ENCODE results near the gene PRKCH.
A peak's percentile ranks its signal among the peaks of the same experiment; 100 is the strongest.
"Not testable (repeated sequence)": the region's sequence is repeated elsewhere in the genome, so short reads cannot be mapped to it uniquely, and the experiment has no call there.

Gene PRKCH

DNA sequence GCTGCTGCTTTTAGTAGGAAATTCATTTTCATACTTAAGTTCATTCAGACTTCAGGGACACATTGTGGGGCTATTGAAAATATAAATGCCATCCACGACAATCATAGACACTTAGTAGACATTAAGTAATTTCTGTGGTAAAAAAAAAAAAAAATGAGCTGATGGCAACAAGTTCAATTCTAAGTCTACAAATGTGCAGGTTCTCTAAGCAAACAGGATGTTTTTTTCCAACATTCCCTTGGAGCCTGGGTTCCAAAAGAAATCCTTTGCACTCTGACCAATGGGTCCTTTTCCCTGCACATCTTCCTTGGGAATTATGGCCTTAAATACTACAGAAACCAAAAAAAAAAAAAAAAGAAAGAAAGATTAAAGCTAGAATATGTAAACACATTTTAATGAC, 198.4 kb downstream of the PRKCH start:
- DNase-seq, result no peak

DNA sequence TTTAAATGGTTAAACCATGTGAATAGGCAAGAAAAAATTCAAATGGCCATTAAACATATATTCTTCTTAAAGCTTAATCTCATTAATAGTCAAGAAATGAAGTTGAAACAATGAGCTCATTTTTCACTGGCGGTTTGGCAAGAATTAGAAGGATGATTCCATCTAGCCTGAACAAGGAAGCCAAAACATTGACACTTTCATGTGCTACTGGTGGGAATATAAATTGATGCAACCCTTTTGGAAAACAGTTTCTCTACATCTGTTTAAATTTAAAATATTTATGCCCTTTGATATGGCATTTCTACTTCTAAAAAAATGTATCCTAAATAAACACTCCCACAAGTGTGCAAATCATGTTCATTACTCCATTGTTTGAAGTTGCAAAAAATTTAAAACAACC, 199.2 kb downstream of the PRKCH start:
- no peak for DNase-seq

- no peak for DNase-seq
These were observed 200.4 kb downstream of the PRKCH start for GRCh38 chr14:61521773-61522172.

DNA sequence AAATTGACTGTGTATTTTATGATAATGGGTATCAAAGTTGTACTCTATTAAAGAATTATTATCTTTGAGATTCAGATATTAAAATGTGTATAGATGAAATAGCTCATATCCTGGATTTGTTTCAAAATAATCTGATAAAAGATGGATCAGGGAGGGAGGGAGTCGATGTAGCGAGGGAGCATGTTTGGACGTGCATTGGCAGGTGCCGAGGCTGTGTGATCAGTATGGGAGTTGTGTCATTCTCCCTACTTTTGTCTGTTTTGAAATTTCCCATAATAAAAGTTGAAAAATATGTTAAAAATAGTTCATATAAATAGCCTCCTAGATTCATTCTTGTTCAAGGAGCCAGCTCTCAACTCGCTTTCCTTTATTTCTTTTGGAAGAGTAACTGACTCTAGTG, 202.4 kb downstream of the PRKCH start:
- no peak for DNase-seq

GRCh38 chr14:61524211-61524806, 202.9 kb downstream of the PRKCH start:
- peak; percentile 11 for DNase-seq

GRCh38 chr14:61524936-61525292, 203.5 kb downstream of the PRKCH start:
- DNase-seq, result no peak

GRCh38 chr14:61525293-61526011, 204.1 kb downstream of the PRKCH start:
- no peak for DNase-seq

GRCh38 chr14:61526405-61527312, 205.3 kb downstream of the PRKCH start:
- peak; percentile 17 for DNase-seq

DNA sequence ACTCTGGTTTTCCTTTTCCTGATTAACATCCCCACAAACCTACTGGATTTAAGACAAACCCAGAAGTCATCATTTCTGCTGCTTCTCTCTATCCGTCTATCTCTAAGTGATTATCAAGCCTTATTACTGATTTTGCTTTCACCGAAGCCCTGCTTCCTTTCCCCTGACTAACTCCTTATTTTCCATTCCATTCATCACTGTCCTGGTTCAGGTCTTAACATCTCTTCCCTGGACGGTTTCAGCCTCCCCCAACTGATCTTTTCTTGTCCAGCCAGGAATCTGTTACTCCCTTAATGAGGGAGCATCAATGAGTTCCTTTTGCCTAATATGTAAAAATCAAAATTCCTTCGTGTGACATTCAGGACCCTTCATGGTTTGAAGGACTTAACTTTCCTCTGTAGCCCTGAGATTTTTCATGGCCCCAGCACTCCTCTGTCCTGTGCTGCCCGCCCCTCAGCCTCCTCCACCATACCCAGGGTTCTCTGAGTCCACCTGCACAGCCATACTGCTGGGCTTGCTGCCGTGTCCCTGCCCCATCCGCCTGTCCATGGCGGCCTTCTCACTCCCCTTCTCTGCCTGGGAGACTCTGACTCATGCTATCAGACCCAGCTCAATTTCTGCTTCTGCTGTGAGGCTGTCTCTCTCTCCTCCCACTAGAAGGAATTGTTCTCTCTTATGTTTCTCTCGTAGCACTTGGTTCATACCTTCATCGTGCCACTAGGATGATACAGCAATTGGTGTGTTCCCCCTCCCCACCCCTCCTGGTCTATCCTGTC, 206.1 kb downstream of the PRKCH start:
- peak; percentile 45 for DNase-seq

DNA sequence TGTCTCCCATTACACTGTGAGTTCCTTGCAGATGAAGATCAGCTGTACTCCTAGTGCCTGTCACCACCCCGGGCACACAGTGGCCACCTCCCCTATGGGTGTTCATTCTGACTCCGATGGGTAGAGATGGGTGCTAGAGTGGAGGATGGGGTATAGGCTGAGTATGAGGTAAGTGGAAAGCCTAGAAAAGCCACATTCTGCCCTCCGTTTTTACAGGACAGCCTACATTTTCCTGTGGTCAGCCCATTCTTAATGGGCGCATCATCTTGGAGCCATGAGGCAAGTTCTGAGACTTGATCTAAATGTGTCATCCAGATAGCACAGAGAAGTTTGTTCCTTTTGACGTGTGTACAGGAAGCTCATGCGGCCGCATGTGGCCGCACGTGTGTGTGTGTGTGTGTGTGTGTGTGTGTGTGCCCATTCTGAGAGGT, 207.2 kb downstream of the PRKCH start:
- no peak for DNase-seq

- DNase-seq, result not testable (repeated sequence)
These were observed 208.0 kb downstream of the PRKCH start for GRCh38 chr14:61529360-61529759.

GRCh38 chr14:61530296-61530695, 208.9 kb downstream of the PRKCH start:
- no peak for DNase-seq

DNA sequence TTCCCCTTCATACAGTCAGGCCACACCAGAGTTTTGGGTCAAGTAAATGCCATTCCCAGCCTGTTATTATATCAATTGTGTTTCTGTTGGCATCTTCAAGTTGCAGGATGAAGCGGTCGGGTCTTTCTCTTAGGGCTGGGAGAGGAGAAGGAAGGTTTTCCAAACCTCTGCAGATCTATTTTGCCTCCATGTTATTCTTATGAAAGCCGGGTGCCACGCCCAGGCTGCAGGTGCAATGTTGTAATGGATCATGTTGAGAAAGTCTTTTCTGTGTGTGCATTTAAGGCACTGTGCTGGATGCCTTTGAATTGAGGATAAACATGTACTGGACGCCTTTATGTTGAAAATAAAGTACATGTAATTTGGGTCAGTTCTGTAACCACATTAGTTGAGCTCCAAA, 209.5 kb downstream of the PRKCH start:
- no peak for DNase-seq

- DNase-seq, result no peak
These were observed 210.2 kb downstream of the PRKCH start for GRCh38 chr14:61531465-61532122.

DNA sequence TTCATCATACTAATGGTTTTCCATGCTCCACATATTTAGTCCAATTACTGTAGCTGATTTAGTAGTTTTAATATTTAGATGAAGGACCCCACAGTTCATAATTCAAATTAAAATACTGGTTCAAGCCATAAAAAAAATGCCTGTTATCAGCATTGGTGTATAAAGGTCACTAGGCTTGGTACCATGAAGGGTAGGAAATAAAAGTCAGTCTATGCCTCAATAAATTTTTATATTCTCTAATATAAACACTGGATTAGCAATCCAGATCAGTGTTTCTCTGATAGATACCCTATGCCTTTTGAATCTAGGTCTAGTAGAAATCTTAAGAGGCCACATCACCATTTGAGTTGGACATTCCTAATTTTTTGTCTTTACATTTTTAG, 210.7 kb downstream of the PRKCH start:
- no peak for DNase-seq

DNA sequence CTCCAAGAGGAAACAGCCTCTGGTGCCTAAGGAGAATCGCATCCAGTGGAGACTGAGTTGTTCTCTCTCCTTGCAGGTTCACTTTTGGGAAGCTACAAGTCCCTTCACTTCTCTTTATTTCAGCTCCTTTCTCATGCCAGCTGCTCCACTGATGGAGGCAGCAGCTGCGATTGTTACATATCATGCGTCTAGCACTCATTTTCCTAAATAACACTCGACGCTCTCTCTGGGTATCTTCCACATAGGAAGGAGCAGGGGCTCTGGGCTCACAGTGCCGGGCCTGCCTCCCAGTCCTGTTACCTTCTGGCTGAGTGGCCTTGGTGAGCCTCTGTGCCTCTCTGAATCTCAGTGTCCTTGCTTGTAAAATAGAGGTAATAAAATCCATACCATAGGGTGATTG, 211.4 kb downstream of the PRKCH start:
- DNase-seq, result no peak

DNA sequence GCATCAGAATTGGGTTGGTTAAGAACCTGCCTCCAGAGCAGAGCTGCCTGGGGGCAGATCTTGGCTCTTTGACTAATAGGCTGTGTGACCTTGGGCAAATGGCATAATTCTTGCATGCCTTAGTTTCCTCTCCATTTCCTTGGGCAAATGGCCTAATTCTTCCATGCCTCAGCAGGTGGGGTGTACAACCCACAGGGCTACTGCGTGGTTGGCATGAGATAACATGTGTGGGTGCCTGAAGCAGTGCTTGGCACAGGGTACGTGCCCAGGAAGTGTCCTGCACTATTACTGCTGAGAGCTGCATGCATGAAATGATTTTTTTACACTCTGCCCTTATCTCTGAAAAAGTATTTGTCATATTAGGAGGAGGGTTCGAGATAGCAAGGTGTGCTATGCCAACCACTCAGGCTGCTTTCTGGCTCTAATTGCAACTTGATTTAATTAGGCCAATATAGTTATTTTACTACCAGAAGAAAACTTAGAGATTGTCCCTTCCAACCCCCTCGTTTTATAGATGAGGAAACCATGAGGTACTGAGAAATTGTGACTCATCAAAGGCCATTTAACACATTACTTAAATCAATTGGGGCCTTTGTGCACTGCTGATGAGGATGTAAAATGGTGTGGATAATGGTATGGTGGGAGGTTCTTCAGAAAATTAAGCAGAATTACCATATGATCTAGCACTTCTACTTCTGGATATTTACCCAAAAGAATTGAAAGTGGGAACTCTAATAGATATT, 212.3 kb downstream of the PRKCH start:
- no peak for DNase-seq

GRCh38 chr14:61535032-61535431, 213.7 kb downstream of the PRKCH start:
- no peak for DNase-seq

- DNase-seq, result peak; percentile 1
These were observed 214.1 kb downstream of the PRKCH start for GRCh38 chr14:61535458-61535857.

DNA sequence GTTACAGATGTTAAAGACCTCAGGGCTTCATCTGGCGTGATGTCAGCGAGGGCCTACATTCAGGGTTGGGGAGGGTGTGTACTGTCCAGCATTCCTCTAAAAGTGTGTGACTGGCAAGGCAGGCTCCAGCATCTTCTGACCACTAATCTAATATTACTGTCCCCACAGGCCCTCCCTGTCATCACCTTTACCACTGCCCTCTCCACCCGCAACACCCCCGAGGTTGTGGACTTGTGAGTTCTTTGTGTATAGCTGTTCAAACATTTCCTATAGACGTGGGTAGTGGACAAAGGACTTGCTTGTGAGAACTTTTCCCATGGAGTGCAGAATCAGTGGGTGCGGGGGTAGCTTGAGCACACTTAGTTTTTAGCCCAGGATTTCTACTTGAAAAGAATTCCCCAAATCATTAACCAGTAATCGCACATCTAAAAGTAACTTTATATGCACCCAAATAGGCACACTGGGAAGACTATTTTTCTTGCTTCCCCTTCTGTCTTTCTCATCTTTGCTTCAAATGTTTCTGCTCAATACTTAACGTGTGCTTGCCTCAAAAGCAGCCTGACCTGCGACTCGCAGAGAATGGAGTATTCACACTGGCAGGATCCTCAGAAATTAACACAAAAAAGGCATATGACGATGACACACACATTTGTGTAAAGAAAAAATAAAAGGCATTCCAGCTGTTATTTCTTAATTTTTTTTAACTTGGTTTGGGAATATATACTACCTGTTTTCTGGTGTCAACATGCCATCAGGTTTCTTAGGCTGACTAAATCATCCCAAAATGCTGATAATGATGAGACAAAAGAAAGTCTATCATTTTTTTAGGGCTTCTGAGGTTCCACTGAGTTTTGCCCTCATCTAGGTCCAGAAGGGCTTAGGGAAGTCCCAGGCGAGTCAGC, 215.5 kb downstream of the PRKCH start:
- DNase-seq, result no peak

Data from OCI-M1 (cell line).